GM12872 (cell line): Measurements from ENCODE around the gene NOSIP.

ENCODE experiments used
- CTCF ChIP-seq: IDR thresholded peaks from 3 replicates; pipeline ENCODE4 v1.5.1; 2011; ENCODE audit warnings: low read depth, mild to moderate bottlenecking, low read length, moderate library complexity; ENCODE audit not compliant: insufficient read depth

Gene NOSIP

GRCh38 chr19:49574206-49574755 lies 6.1 kb downstream of the NOSIP start:
- TF ChIP-seq CTCF: no peak

- TF ChIP-seq CTCF: no peak
These were observed 6.9 kb downstream of the NOSIP start for GRCh38 chr19:49573425-49573824.

DNA sequence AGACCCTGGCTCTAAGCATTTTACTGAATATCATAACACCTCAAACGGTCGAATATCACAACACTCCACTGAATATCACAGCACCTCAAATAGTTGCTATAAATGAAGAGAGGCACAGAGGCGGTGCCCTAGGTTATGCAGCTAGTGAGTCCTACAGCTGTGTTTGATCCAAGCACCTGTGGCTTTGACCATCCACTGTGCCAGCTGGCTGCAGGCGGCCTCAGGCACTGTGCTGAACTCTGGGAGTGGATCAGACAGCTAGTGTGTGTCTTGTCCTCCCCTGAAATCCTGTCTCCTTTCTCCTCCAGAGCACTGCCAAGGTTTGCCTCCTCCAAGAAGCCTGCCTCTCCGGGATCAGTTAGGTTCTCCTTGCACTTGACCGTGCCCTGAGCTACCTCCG lies 7.3 kb downstream of the NOSIP start:
- TF ChIP-seq CTCF: no peak

- 0 out of 3 replicates have a peak, but pooled peaks have one; percentile 18 for TF ChIP-seq CTCF
These were observed 9.2 kb downstream of the NOSIP start for GRCh38 chr19:49570997-49571676.

- TF ChIP-seq CTCF: peak; percentile 97
These were observed 10.1 kb downstream of the NOSIP start for GRCh38 chr19:49570138-49570856.

DNA sequence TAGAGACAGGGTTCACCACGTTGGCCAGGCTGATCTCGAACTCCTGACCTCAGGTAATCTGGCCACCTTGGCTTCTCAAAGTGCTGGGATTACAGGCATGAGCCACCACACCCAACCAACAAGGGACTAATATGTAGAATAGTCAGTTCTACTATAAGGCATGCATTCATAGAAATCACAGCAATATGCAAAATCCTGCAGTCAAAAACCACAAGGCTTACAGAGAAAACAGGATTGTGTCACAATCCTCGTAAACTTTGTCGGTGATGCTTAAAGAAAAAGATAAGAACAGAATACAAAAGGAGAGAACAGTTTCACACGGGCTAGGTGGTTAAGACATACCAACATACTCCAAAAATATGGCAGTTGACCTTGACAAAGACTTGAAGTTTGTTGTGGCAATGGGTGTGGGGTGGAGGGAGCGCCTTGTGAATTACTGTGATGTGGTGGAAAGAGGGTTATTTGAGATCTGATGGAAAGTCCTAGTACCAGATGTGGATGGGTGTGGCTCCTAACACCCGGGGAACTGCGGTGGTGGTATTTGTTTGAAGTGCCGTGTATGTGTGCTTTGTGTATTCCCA lies 12.4 kb downstream of the NOSIP start:
- TF ChIP-seq CTCF: no peak

GRCh38 chr19:49566302-49566701 lies 14.1 kb downstream of the NOSIP start:
- TF ChIP-seq CTCF: no peak
